ENCODE results near the gene MRM1.
"Not testable (repeated sequence)": the region's sequence is repeated elsewhere in the genome, so short reads cannot be mapped to it uniquely, and the experiment has no call there.

Gene MRM1

DNA sequence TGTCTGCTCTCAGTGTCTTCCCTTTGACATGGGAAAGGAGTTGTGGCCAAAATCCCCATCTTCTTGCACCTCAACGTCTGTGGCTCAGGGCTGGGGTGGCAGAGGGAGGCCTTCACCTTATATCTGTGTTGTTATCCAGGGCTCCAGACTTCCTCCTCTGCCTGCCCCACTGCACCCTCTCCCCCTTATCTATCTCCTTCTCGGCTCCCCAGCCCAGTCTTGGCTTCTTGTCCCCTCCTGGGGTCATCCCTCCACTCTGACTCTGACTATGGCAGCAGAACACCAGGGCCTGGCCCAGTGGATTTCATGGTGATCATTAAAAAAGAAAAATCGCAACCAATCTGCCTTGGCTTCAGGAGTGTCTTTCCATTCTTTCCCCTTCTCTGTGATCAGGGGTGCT is 918 bp upstream of the MRM1 start:
- in situ Hi-C loops (cut with MboI; ENCODE audit: low sequenced_read_pairs), result no loop called here

GRCh38 chr17:36600936-36601302 is 464 bp upstream of the MRM1 start:
- in situ Hi-C loops (cut with MboI; ENCODE audit: low sequenced_read_pairs), result no loop called here

GRCh38 chr17:36602030-36602748 is 806 bp downstream of the MRM1 start:
- in situ Hi-C loops (cut with MboI; ENCODE audit: low sequenced_read_pairs), result no loop called here

DNA sequence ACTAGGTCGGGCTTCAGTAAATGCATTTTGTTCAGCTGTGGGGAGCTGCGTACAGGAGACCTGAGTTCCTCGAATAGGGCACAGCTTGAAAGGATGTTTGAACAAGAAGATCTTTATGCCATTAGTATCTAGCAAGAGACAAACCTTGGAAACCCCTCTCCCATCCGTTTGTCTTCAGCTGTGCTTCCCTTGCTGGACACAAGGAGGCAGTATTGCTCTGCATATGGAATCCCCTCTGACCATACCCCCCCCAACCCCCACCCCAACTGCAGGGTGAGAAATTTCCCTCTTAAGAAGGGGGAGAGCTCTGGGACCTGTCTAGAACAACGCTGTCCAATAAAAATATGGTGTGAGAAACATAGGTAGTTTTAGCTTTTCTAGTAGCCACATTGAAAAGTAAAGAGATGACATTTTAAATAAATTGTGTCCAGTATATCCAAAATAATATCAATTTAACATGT is 1.6 kb downstream of the MRM1 start:
- in situ Hi-C loops (cut with MboI; ENCODE audit: low sequenced_read_pairs), result no loop called here

GRCh38 chr17:36605028-36605427 is 3.6 kb downstream of the MRM1 start:
- in situ Hi-C loops (cut with MboI; ENCODE audit: low sequenced_read_pairs), result not testable (repeated sequence)

- in situ Hi-C loops (cut with MboI; ENCODE audit: low sequenced_read_pairs), result no loop called here
Observed at GRCh38 chr17:36608280-36608679, 6.9 kb downstream of the MRM1 start.

DNA sequence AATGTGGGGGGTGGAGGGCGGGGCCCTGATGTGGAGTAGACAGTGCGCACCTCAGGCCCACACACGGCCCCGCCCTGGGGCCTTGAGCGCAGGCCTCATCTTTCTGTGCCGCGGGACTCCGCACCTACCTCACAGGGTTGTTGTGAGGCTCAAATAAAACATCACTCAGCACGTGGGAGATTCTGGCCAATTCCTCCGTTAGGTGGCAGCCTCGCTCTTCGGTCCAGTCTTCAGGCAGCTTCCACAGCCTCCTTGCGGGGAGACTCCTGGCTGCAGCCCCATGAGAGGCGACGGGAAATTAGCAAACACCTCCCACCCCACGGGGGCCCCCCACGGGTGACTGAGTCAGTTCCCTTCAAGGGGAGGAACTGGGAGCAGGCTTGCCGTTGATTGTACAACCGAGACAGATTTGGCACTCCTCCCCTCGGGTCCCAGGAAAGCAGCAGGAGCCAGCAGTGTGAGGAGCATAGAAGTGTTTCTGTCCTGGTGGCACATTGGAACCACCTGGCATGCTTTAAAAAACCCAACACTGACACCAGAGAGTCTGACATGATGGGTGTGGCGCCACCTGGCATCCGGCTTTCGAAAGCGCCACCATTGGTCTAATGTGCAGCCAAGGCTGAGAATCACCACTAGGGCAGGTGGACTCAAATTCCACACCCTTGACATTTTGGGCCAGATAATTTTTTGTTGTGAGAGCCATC is 7.6 kb downstream of the MRM1 start:
- in situ Hi-C loops (cut with MboI; ENCODE audit: low sequenced_read_pairs), result no loop called here

GRCh38 chr17:36609498-36609862 is 8.1 kb downstream of the MRM1 start:
- in situ Hi-C loops (cut with MboI; ENCODE audit: low sequenced_read_pairs), result no loop called here

- in situ Hi-C loops (cut with MboI; ENCODE audit: low sequenced_read_pairs), result no loop called here
Observed at GRCh38 chr17:36610474-36610873, 9.1 kb downstream of the MRM1 start.

DNA sequence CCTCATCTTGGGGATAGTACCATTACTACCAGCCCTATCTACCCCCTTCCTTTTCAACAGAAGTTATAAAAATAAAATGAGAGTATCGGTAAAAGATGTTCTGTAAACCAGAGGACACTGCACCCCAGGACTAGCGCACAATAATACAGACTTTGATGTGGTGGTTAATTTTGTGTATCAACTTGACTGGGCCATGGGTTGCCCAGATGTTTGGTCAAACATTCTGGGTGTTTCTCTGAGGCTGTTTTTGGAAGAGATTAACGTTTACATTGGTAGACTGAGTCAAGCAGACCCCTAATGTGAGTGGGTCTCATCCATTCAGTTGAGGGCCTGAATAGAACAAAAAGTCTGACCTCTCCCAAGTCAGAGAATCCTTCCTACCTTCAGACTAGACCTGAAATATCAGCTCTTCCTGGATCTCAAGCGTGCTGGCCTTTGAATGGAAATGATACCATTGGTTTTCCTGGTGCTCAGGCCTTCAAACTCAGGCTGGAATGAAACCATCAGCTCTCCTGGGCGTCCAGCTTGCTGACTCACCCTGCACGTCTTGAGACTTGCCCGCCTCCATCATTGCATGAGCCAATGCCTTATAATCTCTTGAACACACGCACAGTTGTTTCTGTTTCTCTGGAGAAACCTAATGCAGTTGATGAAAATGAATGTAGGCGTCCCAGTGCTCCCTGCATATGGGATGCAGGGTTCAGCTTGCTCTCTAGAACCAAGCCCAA is 10.1 kb downstream of the MRM1 start:
- in situ Hi-C loops (cut with MboI; ENCODE audit: low sequenced_read_pairs), result no loop called here

- in situ Hi-C loops (cut with MboI; ENCODE audit: low sequenced_read_pairs), result no loop called here
Observed at GRCh38 chr17:36612323-36612722, 10.9 kb downstream of the MRM1 start.

DNA sequence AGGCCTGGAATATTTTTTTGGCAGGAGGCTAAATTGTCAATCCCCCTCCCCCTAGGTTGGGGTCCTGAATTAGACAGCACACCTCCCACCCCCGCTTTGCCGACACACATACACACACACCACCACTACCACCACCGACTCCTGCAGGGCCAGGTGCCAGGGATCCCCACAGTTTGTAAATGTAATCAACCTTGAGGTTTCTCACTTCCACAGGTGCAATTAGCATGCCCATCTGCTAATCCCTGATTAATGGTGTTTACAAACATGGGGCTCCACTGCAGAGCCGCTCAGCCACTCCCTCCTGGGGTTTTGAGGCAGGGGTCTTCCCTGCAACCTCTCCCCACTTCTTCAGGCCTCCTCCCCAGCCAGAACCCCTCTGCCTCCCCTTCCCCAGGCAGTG is 11.8 kb downstream of the MRM1 start:
- in situ Hi-C loops (cut with MboI; ENCODE audit: low sequenced_read_pairs), result no loop called here

GRCh38 chr17:36614081-36614480 is 12.7 kb downstream of the MRM1 start:
- in situ Hi-C loops (cut with MboI; ENCODE audit: low sequenced_read_pairs), result no loop called here

- in situ Hi-C loops (cut with MboI; ENCODE audit: low sequenced_read_pairs), result no loop called here
Observed at GRCh38 chr17:36614933-36615332, 13.6 kb downstream of the MRM1 start.

DNA sequence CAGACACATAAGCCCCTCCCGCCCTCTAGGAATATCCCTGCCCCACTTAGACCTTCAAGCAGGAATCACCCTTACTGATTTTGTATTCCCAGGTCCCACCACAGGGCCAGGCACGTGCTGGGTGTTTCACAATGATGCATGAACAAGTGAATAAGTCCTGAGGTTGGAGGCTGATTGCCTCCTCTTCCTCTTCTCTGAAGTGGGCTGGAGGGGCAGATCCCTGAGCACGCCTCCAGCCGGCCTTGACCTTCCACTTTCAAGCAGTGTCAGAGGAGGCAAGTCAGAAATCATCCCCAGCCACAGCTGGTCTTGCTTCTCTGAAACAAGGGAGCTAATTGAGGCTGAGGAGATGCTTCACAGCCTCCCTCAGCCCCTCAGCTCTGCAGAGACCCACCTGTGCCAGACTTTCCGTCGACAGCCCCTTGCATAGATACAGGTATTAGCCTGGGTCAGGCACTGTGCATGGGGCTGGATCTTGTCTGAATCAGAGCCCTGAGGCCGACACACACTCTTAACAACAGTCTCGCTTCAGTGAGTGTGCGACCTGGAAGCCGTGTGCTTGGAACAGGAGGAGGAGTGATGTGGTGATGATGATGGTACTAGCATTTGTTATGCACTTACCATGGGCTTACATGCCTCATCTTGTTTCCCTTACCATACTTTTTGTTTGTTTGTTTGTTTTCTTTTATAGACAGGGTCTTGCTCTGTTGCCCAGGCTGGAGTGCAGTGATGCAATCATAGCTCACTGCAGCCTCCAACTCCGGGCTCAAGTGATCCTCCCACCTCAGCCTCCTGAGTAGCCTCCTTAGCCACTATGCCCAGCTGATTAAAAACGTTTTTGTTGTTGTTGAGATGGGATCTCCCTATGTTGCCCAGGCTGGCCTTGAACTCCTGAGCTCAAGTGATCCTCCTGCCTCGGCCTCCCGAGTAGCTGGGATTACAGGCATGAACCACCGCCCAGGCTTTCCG is 15.0 kb downstream of the MRM1 start:
- in situ Hi-C loops (cut with MboI; ENCODE audit: low sequenced_read_pairs), result no loop called here

DNA sequence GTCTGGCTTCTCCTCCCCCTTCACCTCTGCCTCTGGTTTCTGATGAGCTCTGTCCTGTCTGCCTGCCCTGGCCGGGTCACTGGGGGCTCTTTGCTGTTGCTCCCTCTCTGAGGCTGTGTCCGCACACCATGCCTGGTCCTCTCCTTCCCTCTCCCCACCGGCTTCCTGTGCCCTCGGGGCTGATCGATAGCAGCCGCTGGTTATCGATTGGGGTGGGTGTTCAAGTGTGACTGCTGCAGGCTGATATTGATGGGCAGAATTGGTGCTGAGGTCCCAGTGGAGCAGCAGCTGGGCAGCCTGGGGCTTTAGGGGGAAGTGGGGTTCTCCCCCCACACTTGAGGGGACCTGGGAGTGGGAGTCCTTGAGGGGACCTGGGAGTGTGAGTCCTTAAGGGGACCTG is 16.4 kb downstream of the MRM1 start:
- in situ Hi-C loops (cut with MboI; ENCODE audit: low sequenced_read_pairs), result no loop called here

- in situ Hi-C loops (cut with MboI; ENCODE audit: low sequenced_read_pairs), result no loop called here
Observed at GRCh38 chr17:36623281-36623680, 21.9 kb downstream of the MRM1 start.

DNA sequence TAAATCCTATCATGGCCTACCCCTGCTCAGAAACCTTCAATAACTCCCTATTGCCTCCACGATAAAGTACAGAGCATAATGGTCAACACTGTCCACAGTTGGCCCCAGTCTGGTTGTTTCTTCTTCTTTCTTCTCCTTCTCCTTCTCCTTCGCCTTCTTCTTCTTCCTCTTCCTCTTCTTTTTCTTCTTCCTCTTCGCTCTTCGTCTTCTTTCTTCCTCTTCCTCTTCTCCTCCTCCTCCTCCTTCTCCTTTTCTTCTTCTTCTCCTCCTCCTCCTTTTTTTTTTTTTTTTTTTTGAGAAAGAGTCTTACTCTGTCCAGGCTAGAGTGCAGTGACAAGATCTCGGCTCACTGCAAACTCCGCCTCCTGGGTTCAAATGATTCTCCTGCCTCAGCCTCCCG is 23.8 kb downstream of the MRM1 start:
- in situ Hi-C loops (cut with MboI; ENCODE audit: low sequenced_read_pairs), result no loop called here

DNA sequence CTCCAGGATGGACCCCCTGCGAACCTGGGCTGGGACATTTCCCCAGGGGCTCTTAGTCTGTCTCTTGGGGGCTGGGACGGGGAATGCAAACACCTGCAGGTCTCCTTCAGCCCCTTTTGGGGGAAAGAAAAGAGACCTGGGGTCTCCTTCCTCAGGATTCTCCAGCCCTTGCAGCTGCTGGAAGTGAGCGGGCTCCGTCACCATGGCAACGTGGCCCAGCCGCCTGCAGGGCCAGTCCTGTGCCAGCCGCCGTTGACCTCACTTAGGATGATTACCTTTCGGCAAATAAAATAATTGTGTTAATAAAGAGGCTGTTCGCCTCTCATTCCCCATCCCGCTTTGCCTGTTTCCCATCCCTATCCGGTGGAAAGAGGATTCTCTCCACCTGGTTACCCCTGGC is 25.7 kb downstream of the MRM1 start:
- in situ Hi-C loops (cut with MboI; ENCODE audit: low sequenced_read_pairs), result no loop called here

DNA sequence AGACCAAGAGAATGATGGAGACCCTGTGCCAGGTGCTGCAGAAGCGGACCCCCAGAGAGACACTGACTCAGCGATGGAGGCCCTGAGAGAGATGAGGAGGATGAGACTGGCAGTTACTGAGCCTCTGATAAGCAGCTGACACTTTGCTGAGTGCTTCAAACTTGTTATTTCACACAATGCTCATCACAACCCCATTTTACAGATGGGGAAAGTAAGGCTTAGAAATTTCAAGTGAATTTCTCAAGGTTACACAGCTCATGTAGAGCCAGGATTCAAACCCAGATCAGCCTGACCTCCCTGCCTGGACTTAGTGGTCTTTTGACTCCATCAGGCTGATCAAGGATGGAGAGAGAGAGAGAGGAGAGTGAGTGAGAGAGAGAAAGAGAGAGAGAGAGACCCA is 27.2 kb downstream of the MRM1 start:
- in situ Hi-C loops (cut with MboI; ENCODE audit: low sequenced_read_pairs), result no loop called here
